HepG2 (cell line): ENCODE measurements around the gene KIF3C. TPM values are rescaled to one million over a fixed set of nuclear protein-coding genes. Genes with fewer than 3 reads are reported as not detected.

Experiments used
- BRCA1 ChIP-seq: sonication (generic); formaldehyde crosslinking; IDR thresholded peaks from 2 replicates; pipeline ENCODE4 v1.4.0; 2020; ENCODE audit warnings: missing genetic modification reagents
- BRF2 ChIP-seq: sonication (generic); formaldehyde crosslinking; IDR thresholded peaks from 2 replicates; pipeline ENCODE4 v1.8.1; 2022; ENCODE audit warnings: mild to moderate bottlenecking, missing genetic modification reagents
- CHD2 ChIP-seq: IDR thresholded peaks from 2 replicates; pipeline ENCODE4 v1.6.1; 2011; ENCODE audit warnings: low read depth, low read length, improper control_type of control experiment
- EEA1 ChIP-seq: sonication (generic); formaldehyde crosslinking; IDR thresholded peaks from 2 replicates; pipeline ENCODE4 v1.5.1; 2020; ENCODE audit warnings: mild to moderate bottlenecking, missing genetic modification reagents, borderline replicate concordance
- ELK4 ChIP-seq: sonication (generic); formaldehyde crosslinking; IDR thresholded peaks from 2 replicates; pipeline ENCODE4 v1.9.0; 2021; ENCODE audit warnings: missing genetic modification reagents, borderline replicate concordance
- ETS1 ChIP-seq: sonication (generic); formaldehyde crosslinking; IDR thresholded peaks from 2 replicates; pipeline ENCODE4 v1.4.0; 2020; ENCODE audit warnings: missing genetic modification reagents
- FOXM1 ChIP-seq: sonication (generic); formaldehyde crosslinking; IDR thresholded peaks from 2 replicates; pipeline ENCODE4 v1.5.0; 2020; ENCODE audit warnings: missing genetic modification reagents
- GMEB1 ChIP-seq: sonication (generic); formaldehyde crosslinking; IDR thresholded peaks from 2 replicates; pipeline ENCODE4 v1.5.1; 2020; ENCODE audit warnings: missing genetic modification reagents, mild to moderate bottlenecking, borderline replicate concordance
- MTA3 ChIP-seq: sonication (generic); formaldehyde crosslinking; IDR thresholded peaks from 2 replicates; pipeline ENCODE4 v1.4.0; 2020; ENCODE audit warnings: missing genetic modification reagents
- PCBP1 ChIP-seq: fragments of 200-400 bp; formaldehyde crosslinking; IDR thresholded peaks from 2 replicates; pipeline ENCODE4 v1.6.1; 2017; ENCODE audit warnings: mild to moderate bottlenecking, low read depth, low read length, borderline replicate concordance
- SRF ChIP-seq: IDR thresholded peaks from 2 replicates; pipeline ENCODE4 v1.6.1; 2011; ENCODE audit warnings: mild to moderate bottlenecking, low read depth, low read length, moderate library complexity
- TEAD2 ChIP-seq: sonication (generic); formaldehyde crosslinking; IDR thresholded peaks from 2 replicates; pipeline ENCODE4 v1.9.0; 2021; ENCODE audit warnings: missing genetic modification reagents
- ZBTB34 ChIP-seq: sonication (generic); formaldehyde crosslinking; IDR thresholded peaks from 2 replicates; pipeline ENCODE4 v1.8.0; 2022; ENCODE audit warnings: mild to moderate bottlenecking, missing genetic modification reagents
- ZBTB39 ChIP-seq: sonication (generic); formaldehyde crosslinking; IDR thresholded peaks from 2 replicates; pipeline ENCODE4 v1.5.0; 2020; ENCODE audit warnings: missing genetic modification reagents
- ZFP36L2 ChIP-seq: sonication (generic); formaldehyde crosslinking; IDR thresholded peaks from 2 replicates; pipeline ENCODE4 v1.4.0; 2020; ENCODE audit warnings: missing genetic modification reagents
- ZNF30 ChIP-seq: sonication (generic); formaldehyde crosslinking; IDR thresholded peaks from 2 replicates; pipeline ENCODE4 v1.5.0; 2020; ENCODE audit warnings: mild to moderate bottlenecking, missing genetic modification reagents
- ZNF431 ChIP-seq: sonication (generic); formaldehyde crosslinking; IDR thresholded peaks from 2 replicates; pipeline ENCODE4 v1.9.0; 2022; ENCODE audit warnings: missing genetic modification reagents, low read depth, mild to moderate bottlenecking, borderline replicate concordance
- ZNF460 ChIP-seq: sonication (generic); formaldehyde crosslinking; IDR thresholded peaks from 2 replicates; pipeline ENCODE4 v1.5.1; 2020; ENCODE audit warnings: missing genetic modification reagents, mild to moderate bottlenecking, borderline replicate concordance
- polyA plus RNA-seq, 8 experiments: library from polyadenylated mRNA; depleted of rRNA in 3 of 8; stranded (reverse) in 7 of 8; unstranded in 1 of 8; fragments of >200 nt; fragmentation: Illumina TruSeq in 4 of 8; extraction: Trizol in 4 of 8; gene quantifications; 2 replicates each; pipeline versions ENCODE4 v1.2.1 to v1.2.3, GENCODE V29; 2011 to 2016; ENCODE audit warnings: low read depth in 4 of 8, missing spikeins in 1 of 8, mixed read lengths in 1 of 8; ENCODE audit not compliant: insufficient read depth in 1 of 8
- total RNA-seq, 5 experiments: library from RNA; depleted of rRNA; stranded (reverse); fragments of >200 nt; fragmentation: Illumina TruSeq; extraction: Trizol; gene quantifications; 2 replicates each; pipeline ENCODE4 v1.2.3, GENCODE V29; 2016; ENCODE audit warnings: low read depth in 1 of 5
- TF ChIP-seq, protein P1 (sequence below): sonication (generic); formaldehyde crosslinking; IDR thresholded peaks from 2 replicates; pipeline ENCODE4 v1.8.0; 2022; ENCODE audit warnings: missing genetic modification reagents, mild to moderate bottlenecking, borderline replicate concordance

The KIF3C gene
- total and polyA plus RNA-seq, 2 of the 13 experiments (the other 11 are each of a cell fraction or from before 2014, with no cell fraction given): 3.6 to 4.9 TPM

GRCh38 chr2:25885933-25886332 lies 96.4 kb downstream of the KIF3C start (continued):
- TF ChIP-seq GMEB1 (CRISPR knock-in tag) (no peak), TEAD2 (CRISPR knock-in tag) (no peak), SRF (no peak), ELK4 (CRISPR knock-in tag) (no peak), ZFP36L2 (CRISPR knock-in tag) (no peak), EEA1 (CRISPR knock-in tag) (no peak), ZNF30 (CRISPR knock-in tag) (no peak), BRF2 (no peak), BRCA1 (CRISPR knock-in tag) (no peak), ZBTB34 (CRISPR knock-in tag) (no peak), ETS1 (CRISPR knock-in tag) (no peak), ZBTB39 (CRISPR knock-in tag) (no peak), CHD2 (no peak), PCBP1 (no peak), MTA3 (CRISPR knock-in tag) (no peak), ZNF431 (no peak), ZNF460 (CRISPR knock-in tag) (no peak), FOXM1 (CRISPR knock-in tag) (no peak)
- TF ChIP-seq, protein P1, sequence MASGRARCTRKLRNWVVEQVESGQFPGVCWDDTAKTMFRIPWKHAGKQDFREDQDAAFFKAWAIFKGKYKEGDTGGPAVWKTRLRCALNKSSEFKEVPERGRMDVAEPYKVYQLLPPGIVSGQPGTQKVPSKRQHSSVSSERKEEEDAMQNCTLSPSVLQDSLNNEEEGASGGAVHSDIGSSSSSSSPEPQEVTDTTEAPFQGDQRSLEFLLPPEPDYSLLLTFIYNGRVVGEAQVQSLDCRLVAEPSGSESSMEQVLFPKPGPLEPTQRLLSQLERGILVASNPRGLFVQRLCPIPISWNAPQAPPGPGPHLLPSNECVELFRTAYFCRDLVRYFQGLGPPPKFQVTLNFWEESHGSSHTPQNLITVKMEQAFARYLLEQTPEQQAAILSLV (CRISPR knock-in tag): no peak
